Measurements from ENCODE around the gene ROBO1. TPM values are rescaled to one million over a fixed set of nuclear protein-coding genes. Genes with fewer than 3 reads are reported as not detected.

Gene ROBO1
- total and polyA plus RNA-seq, 2 donors from 2014 or later: 2.1 to 22.1 TPM

DNA sequence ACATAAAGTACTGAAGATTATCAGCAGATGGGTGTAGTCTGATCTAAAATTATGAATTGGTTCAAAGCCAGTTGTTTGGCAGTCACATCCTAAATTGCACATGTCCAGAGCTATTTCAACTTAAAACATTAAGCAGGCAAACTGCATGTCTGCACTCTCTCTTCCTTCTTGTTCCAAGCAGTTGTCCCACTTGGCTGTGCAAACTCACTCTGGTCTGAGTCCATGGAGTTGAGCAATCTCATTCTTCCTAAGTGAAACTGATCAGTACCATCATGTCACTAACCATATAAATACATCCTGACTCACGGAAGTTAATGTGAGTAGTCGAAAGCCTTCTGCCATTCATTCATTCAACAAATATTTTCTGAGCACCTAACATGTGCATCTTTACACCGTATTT lies 353.0 kb downstream of the ROBO1 start:
- FAIRE-seq (no peak), DNase-seq (no peak)
- Histone ChIP-seq H3K4me3 (ENCODE audit: low read length in 3 of 3) (no peak overlapping the region), H3K9me3 (ENCODE audit: control insufficient read depth in 2 of 3, insufficient read depth in 1 of 3, low read length in 3 of 3) (no peaks in the 10 kb centered on the region), H3K27me3 (ENCODE audit: control insufficient read depth, insufficient read depth, low read length) (no peaks in the 10 kb centered on the region), H3K9ac (ENCODE audit: low read length in 3 of 3) (no peak overlapping the region), H3K27ac (ENCODE audit: low read depth in 2 of 2, low read length in 2 of 2) (no peak overlapping the region), H3K36me3 (ENCODE audit: control insufficient read depth in 2 of 3, insufficient read depth in 3 of 3, low read length in 3 of 3) (no peaks in the 10 kb centered on the region), H3K4me1 (ENCODE audit: control insufficient read depth in 2 of 3, insufficient read depth in 2 of 3, low read depth in 1 of 3, low read length in 3 of 3) (no peaks in the 10 kb centered on the region)
- intact Hi-C loops (cut with DNase I): no loop called here
- TF ChIP-seq, protein P1, sequence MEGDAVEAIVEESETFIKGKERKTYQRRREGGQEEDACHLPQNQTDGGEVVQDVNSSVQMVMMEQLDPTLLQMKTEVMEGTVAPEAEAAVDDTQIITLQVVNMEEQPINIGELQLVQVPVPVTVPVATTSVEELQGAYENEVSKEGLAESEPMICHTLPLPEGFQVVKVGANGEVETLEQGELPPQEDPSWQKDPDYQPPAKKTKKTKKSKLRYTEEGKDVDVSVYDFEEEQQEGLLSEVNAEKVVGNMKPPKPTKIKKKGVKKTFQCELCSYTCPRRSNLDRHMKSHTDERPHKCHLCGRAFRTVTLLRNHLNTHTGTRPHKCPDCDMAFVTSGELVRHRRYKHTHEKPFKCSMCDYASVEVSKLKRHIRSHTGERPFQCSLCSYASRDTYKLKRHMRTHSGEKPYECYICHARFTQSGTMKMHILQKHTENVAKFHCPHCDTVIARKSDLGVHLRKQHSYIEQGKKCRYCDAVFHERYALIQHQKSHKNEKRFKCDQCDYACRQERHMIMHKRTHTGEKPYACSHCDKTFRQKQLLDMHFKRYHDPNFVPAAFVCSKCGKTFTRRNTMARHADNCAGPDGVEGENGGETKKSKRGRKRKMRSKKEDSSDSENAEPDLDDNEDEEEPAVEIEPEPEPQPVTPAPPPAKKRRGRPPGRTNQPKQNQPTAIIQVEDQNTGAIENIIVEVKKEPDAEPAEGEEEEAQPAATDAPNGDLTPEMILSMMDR (IDR thresholded peaks at IDR 0.05; ENCODE audit: borderline replicate concordance, extremely low read depth, insufficient read depth): no peak

- Histone ChIP-seq H3K27ac (ENCODE audit: low read depth in 2 of 2, low read length in 2 of 2) (no peak overlapping the region), H3K36me3 (ENCODE audit: control insufficient read depth in 2 of 3, insufficient read depth in 3 of 3, low read length in 3 of 3) (no peaks in the 10 kb centered on the region), H3K4me1 (ENCODE audit: control insufficient read depth in 2 of 3, insufficient read depth in 2 of 3, low read depth in 1 of 3, low read length in 3 of 3) (no peaks in the 10 kb centered on the region), H3K9ac (ENCODE audit: low read length in 3 of 3) (no peak overlapping the region), H3K9me3 (ENCODE audit: control insufficient read depth in 2 of 3, insufficient read depth in 1 of 3, low read length in 3 of 3) (no peaks in the 10 kb centered on the region), H3K4me3 (ENCODE audit: low read length in 3 of 3) (no peak overlapping the region), H3K27me3 (ENCODE audit: control insufficient read depth, insufficient read depth, low read length) (no peaks in the 10 kb centered on the region)
- intact Hi-C loops (cut with DNase I): no loop called here
- TF ChIP-seq, protein P1 (IDR thresholded peaks at IDR 0.05; ENCODE audit: borderline replicate concordance, extremely low read depth, insufficient read depth): no peak
- DNase-seq: no peak
- no peak for FAIRE-seq
These were observed 353.8 kb downstream of the ROBO1 start for GRCh38 chr3:79414035-79414434.

DNA sequence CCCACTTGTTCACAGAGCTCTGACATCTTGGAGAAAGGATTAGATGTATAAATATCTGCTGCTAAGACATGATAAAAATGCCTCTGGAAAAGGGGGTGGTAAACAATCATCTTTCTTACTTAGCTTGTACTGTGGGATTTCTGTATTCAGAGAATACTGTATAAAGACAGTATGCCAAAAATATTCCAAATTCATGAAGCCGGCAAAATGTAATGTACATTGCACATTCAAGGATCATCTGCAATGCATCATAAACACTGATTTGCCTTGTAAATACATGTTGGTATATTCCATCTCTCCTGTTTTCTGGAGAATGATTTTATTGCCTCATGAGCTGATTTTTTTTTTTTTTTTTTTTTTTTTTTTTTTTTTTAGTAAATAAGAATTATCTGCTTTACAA lies 355.3 kb downstream of the ROBO1 start:
- Histone ChIP-seq H3K9ac (ENCODE audit: low read length in 3 of 3) (no peak overlapping the region), H3K27me3 (ENCODE audit: control insufficient read depth, insufficient read depth, low read length) (no peaks in the 10 kb centered on the region), H3K4me3 (ENCODE audit: low read length in 3 of 3) (no peak overlapping the region), H3K27ac (ENCODE audit: low read depth in 2 of 2, low read length in 2 of 2) (no peak overlapping the region), H3K36me3 (ENCODE audit: control insufficient read depth in 2 of 3, insufficient read depth in 3 of 3, low read length in 3 of 3) (no peaks in the 10 kb centered on the region), H3K9me3 (ENCODE audit: control insufficient read depth in 2 of 3, insufficient read depth in 1 of 3, low read length in 3 of 3) (no peaks in the 10 kb centered on the region), H3K4me1 (ENCODE audit: control insufficient read depth in 2 of 3, insufficient read depth in 2 of 3, low read depth in 1 of 3, low read length in 3 of 3) (no peaks in the 10 kb centered on the region)
- TF ChIP-seq, protein P1 (IDR thresholded peaks at IDR 0.05; ENCODE audit: borderline replicate concordance, extremely low read depth, insufficient read depth): no peak
- no peak for DNase-seq
- intact Hi-C loops (cut with DNase I): no loop called here
- no peak for FAIRE-seq

DNA sequence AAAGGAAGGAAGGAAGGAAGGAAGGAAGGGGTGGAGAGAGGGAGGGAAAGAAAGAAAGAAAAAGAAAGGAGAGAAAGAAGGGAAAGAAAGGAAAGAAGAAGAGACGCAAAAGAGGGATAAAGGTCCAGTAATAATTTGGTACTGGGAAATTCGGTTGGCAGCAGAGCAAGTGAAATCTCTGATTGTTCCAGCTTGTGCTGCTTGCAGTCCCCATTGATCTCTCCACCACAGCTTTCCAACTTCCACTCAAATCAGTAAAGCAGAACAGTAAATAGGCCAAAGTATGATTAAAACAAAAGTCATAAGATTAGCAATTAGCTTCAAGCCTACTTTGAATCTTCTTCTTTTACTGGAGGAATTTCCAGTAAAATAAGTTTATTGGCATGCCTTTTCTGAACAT lies 357.2 kb downstream of the ROBO1 start:
- no peak for FAIRE-seq
- H3K27ac ChIP-seq (ENCODE audit: low read depth in 2 of 2, low read length in 2 of 2): no peak overlapping the region
- H3K27me3 ChIP-seq (ENCODE audit: control insufficient read depth, insufficient read depth, low read length): no peaks in the 10 kb centered on the region
- no peaks in the 10 kb centered on the region for H3K4me1 ChIP-seq (ENCODE audit: control insufficient read depth in 2 of 3, insufficient read depth in 2 of 3, low read depth in 1 of 3, low read length in 3 of 3)
- intact Hi-C loops (cut with DNase I): no loop called here
- H3K9me3 ChIP-seq (ENCODE audit: control insufficient read depth in 2 of 3, insufficient read depth in 1 of 3, low read length in 3 of 3): no peaks in the 10 kb centered on the region
- TF ChIP-seq, protein P1 (IDR thresholded peaks at IDR 0.05; ENCODE audit: borderline replicate concordance, extremely low read depth, insufficient read depth): no peak
- no peaks in the 10 kb centered on the region for H3K36me3 ChIP-seq (ENCODE audit: control insufficient read depth in 2 of 3, insufficient read depth in 3 of 3, low read length in 3 of 3)
- H3K4me3 ChIP-seq (ENCODE audit: low read length in 3 of 3): no peak overlapping the region
- H3K9ac ChIP-seq (ENCODE audit: low read length in 3 of 3): no peak overlapping the region
- DNase-seq: no peak

Data from kidney (tissue), 14 donors.